HG03520 (cell line): ENCODE data around the gene AKT2.

Experiments used
- ATAC-seq: cut with Tn5 transposase; IDR thresholded peaks from one replicate; pipeline ENCODE4 v1.9.1; 2021; ENCODE audit warnings: mild to moderate bottlenecking, moderate library complexity; ENCODE audit not compliant: unreplicated experiment

Gene AKT2

GRCh38 chr19:40237791-40238190 lies 47.4 kb downstream of the AKT2 start:
- no peak for ATAC-seq

- no peak for ATAC-seq
These were observed 48.8 kb downstream of the AKT2 start for GRCh38 chr19:40236366-40236765.

GRCh38 chr19:40236026-40236355 lies 49.2 kb downstream of the AKT2 start:
- ATAC-seq = no peak

GRCh38 chr19:40235238-40236025 lies 49.7 kb downstream of the AKT2 start:
- ATAC-seq = no peak

GRCh38 chr19:40234429-40235237 lies 50.5 kb downstream of the AKT2 start:
- no peak for ATAC-seq

DNA sequence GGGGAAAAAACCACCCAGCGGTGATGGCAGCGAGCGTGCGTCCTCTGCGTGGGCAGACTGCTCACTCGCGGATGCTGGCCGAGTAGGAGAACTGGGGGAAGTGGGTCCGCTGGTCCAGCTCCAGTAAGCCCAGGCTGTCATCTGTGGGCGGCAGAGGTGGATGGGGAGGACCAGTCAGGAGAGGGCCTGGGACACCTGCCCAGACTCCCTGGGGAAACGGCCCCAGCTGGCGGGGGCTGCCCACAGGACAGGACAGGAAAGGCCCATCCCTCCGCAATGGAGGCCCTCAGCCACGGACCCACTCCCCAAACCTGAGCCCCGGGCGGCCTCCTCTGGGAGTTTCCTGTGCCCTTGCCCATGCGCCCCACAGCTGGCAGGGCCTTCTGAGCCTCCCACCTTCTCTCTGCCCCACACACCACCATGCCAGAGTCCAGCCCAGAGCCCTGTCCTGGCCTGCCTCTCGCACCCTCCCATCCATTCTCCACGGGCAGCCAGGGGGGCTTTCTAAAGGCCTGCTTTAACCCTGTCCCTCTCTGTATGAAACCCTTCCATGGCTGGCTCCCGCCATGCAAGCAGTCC lies 51.2 kb downstream of the AKT2 start:
- ATAC-seq = no peak

DNA sequence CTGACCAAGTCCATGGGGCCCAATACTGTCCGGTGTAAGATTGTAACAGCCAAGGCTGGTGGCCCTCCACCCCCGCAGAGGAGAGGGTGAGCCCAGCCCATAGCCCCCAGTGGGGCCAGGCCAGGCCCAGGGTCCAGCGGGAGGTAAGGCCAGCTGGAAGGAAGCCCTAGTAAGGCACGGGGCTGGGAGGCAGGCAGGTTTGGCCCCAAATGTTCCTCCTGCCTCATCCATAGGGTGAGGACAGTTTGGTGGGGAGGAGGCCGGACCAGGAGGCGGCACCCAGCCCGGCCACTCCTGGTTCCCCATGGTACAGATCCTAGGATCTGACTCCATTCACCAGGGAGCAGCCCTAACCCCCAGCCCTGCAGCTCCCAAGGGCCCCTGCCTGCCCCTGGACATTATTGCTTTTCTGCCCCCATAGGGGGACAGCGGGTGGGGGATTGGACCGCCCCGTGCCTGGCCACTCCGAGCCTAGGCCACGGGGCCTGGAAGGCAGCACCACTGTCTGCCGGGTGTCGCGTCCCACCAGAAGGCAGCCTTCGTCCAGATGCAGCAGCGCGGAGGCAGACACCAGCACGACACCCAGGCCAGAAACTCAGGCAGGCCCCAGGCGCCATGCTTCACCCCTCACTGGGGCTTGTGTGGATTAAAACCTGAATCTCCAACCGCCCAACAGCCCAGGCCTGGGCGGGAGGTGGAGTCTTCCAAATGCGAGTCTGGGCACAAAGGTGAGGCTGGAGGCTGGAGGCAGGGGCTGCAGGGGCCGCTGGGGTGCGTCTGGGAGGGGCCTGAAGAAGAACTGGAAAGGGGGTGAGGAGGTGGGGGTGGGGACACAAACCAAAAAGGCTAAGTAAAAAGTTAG lies 52.0 kb downstream of the AKT2 start:
- no peak for ATAC-seq

- no peak for ATAC-seq
These were observed 52.7 kb downstream of the AKT2 start for GRCh38 chr19:40232479-40232878.

- no peak for ATAC-seq
These were observed 53.4 kb downstream of the AKT2 start for GRCh38 chr19:40231544-40232424.

DNA sequence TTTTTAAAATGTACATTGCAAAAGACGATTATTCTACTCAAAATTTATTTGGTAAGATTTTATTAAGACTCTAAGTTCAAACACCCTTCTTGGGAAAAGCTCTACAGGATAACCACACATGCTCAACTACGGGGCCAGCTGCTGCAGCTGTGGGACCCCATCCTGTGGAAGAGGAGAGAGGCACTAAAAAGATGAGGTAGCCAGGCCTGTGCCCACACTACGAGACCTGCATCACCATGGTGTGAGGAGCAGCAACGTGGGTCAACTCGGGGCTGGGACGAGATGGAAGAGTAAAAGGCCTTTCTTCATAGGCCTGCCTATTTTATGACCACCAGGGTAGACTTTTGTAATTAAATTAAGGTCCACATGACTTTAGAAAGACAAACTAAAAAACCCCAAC lies 54.1 kb downstream of the AKT2 start:
- no peak for ATAC-seq

GRCh38 chr19:40229926-40230417 lies 55.2 kb downstream of the AKT2 start:
- ATAC-seq = no peak

GRCh38 chr19:40229484-40229883 lies 55.7 kb downstream of the AKT2 start:
- ATAC-seq = no peak

DNA sequence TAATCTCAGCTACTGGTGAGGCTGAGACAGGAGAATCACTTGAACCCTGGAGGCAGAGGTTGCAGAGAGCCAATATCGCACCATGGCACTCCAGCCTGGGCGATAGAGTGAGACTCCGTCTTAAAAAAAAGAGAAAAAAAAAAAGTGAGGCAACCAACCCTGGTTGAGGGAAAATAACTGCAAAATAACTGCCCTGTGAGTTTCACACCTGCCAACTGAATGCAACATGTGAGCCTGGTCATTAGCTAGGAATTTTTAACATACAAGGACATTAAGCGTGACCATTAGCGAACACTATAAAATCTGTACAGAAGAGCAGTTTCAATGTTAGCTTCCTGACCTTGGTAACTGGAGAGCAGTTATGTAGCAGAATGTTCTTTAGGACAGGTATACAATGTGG lies 56.3 kb downstream of the AKT2 start:
- no peak for ATAC-seq

DNA sequence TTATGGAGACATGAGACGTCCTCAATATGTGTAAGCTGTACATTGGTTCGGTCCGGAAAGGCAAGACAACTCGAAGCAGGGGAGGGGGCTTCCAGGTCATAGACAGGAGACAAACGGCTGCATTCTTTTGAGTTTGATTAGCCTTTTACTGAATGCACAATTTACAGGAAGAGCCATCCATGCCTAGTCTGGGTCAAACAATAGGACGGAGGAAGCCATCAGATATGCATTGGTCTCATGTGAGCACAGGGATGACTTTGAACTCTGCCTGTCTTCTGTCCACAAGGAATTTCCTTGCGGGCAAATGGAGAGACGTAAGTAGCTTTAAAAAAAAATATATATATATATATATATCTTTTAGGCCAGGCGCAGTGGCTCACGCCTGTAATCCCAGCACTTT lies 56.8 kb downstream of the AKT2 start:
- ATAC-seq = no peak

GRCh38 chr19:40225440-40226305 lies 59.5 kb downstream of the AKT2 start:
- ATAC-seq = no peak

- no peak for ATAC-seq
These were observed 60.6 kb downstream of the AKT2 start for GRCh38 chr19:40224342-40225150.

GRCh38 chr19:40223135-40223822 lies 61.9 kb downstream of the AKT2 start:
- no peak for ATAC-seq
